Panc1 (cell line): ENCODE measurements around the gene OVOL1. TPM values are rescaled to one million over a fixed set of nuclear protein-coding genes. Genes with fewer than 3 reads are reported as not detected.

Source experiments
- ATAC-seq: fragments of 200-7000 bp; cut with Tn5 transposase; 2 replicates; pipeline ENCODE4 v1.9.1; 2020; ENCODE audit warnings: mild to moderate bottlenecking, moderate library complexity
- BruUV-seq: library from RNA; stranded (reverse); fragments of 400-500 nt; replicated peaks from 2 replicates; lab custom pipeline; 2021; lab: Mats Ljungman, UMichigan
- CTCF ChIA-PET: fragments of 300-600 bp; sonication (Branson Sonifier 250); formaldehyde crosslinking; loops from one replicate; lab custom pipeline; 2022; ENCODE audit warnings: antibody characterized with exemption; lab: Charles Lee
- POLR2A ChIA-PET: fragments of 300-600 bp; sonication (Branson Sonifier 250); formaldehyde crosslinking; loops from one replicate; lab custom pipeline; 2022; ENCODE audit warnings: antibody characterized with exemption; lab: Charles Lee
- DNase-seq: peaks from one replicate; pipeline ENCODE4 v3.0.0-alpha.2; 2010; ENCODE audit warnings: low read depth, low spot score
- H3K27ac ChIP-seq: 2 replicates; pipeline ENCODE4 v1.5.1; 2011; ENCODE audit warnings: mild to moderate bottlenecking, low read length, inconsistent platforms
- H3K27me3 ChIP-seq: fragments of 200-500 bp; sonication (Bioruptor generic); 2 replicates; pipeline ENCODE4 v1.6.0; 2014; ENCODE audit warnings: low read length, inconsistent platforms; ENCODE audit not compliant: control insufficient read depth, insufficient read depth
- H3K36me3 ChIP-seq: fragments of 200-500 bp; sonication (Bioruptor generic); 2 replicates; pipeline ENCODE4 v1.5.1; 2014; ENCODE audit warnings: inconsistent platforms, mild to moderate bottlenecking, low read length, moderate library complexity; ENCODE audit not compliant: control insufficient read depth, insufficient read depth
- H3K4me1 ChIP-seq: 2 replicates; pipeline ENCODE4 v1.5.1; 2011; ENCODE audit warnings: inconsistent platforms, mild to moderate bottlenecking, low read length, moderate library complexity; ENCODE audit not compliant: control insufficient read depth, insufficient read depth
- H3K4me3 ChIP-seq, 2 experiments: 2 replicates each; pipeline ENCODE4 v1.5.1; 2011 to 2012; ENCODE audit warnings: low read depth in 2 of 2, low read length in 2 of 2, mild to moderate bottlenecking in 2 of 2, inconsistent platforms in 1 of 2, moderate library complexity in 1 of 2
- H3K9me3 ChIP-seq: fragments of 200-500 bp; sonication (Bioruptor generic); 2 replicates; pipeline ENCODE4 v1.5.1; 2014; ENCODE audit warnings: low read depth, mild to moderate bottlenecking, inconsistent platforms, low read length, moderate library complexity; ENCODE audit not compliant: control insufficient read depth, insufficient read depth
- CTCF ChIP-seq: fragments of 450-650 bp; IDR thresholded peaks from 2 replicates; pipeline ENCODE4 v1.5.1; 2017; ENCODE audit warnings: mild to moderate bottlenecking
- POLR2AphosphoS5 ChIP-seq: IDR thresholded peaks from 2 replicates; pipeline ENCODE4 v1.6.1; 2012; ENCODE audit warnings: mild to moderate bottlenecking, low read depth, low read length, moderate library complexity
- REST ChIP-seq, 2 experiments: IDR thresholded peaks; 2 replicates each; pipeline ENCODE4 v1.6.1; 2011 to 2012; ENCODE audit warnings: low read depth in 2 of 2, control low read depth in 1 of 2, low read length in 1 of 2, mild to moderate bottlenecking in 1 of 2, moderate library complexity in 1 of 2; ENCODE audit not compliant: insufficient read depth in 1 of 2
- SIN3A ChIP-seq: IDR thresholded peaks from 2 replicates; pipeline ENCODE4 v1.6.1; 2012; ENCODE audit warnings: low read depth, mild to moderate bottlenecking, low read length, moderate library complexity, borderline replicate concordance; ENCODE audit not compliant: insufficient read depth
- TCF7L2 ChIP-seq: IDR thresholded peaks from 2 replicates; pipeline ENCODE4 v1.6.1; 2011; ENCODE audit warnings: mild to moderate bottlenecking, low read depth, low read length, inconsistent platforms
- in situ Hi-C: cut with HindIII; loops from 2 replicates; pipeline ENCODE4 v1.10.0; 2016; ENCODE audit warnings: low sequenced_read_pairs, low pct_unique_long_range_greater_than_20kb
- intact Hi-C: fragments of 100-400 bp; cut with micrococcal nuclease; formaldehyde crosslinking; loops from one replicate; pipeline ENCODE4 v1.10.0; 2022; ENCODE audit not compliant: unreplicated experiment
- total RNA-seq: library from RNA; stranded (reverse); gene quantifications from one replicate; pipeline ENCODE4 v1.2.1, GENCODE V29; 2021; ENCODE audit not compliant: unreplicated experiment

Gene OVOL1
- total RNA-seq, 1 experiment from 2014 or later = 0.23 TPM

GRCh38 chr11:65790902-65791650 lies 4.2 kb downstream of the OVOL1 start:
- DNase-seq = no peak
- no peak overlapping the region for H3K27ac ChIP-seq
- H3K27me3 ChIP-seq = peaks cover 6% of the 10 kb centered on the region; the same call in 1 of the 2 replicates
- H3K9me3 ChIP-seq = no peaks in the 10 kb centered on the region
- TF ChIP-seq SIN3A (no peak), TCF7L2 (no peak), CTCF (no peak), POLR2AphosphoS5 (no peak), REST (IDR thresholded peaks at IDR 0.05; ENCODE audit: insufficient read depth in 1 of 2, low read depth in 2 of 2, low read length in 1 of 2) (no peak)
- intact Hi-C loops (no loop called here), in situ Hi-C loops (no loop called here)
- no TSS peak for BruUV-seq
- ChIA-PET POLR2A (interaction anchor here (0.8 kb wide), 1 partner anchor 99 kb away, joined by 3 read pairs; no protein-coding TSS in a partner anchor), CTCF (interaction anchor here (1.3 to 1.5 kb wide), 2 partner anchors 11 to 12 kb away, joined by 5 to 9 read pairs; no protein-coding TSS in a partner anchor)
- no peak overlapping the region for H3K4me3 ChIP-seq
- H3K4me1 ChIP-seq = peaks cover 11% of the 10 kb centered on the region; the same call in 1 of the 2 replicates
- no peak for ATAC-seq
- H3K36me3 ChIP-seq = no peaks in the 10 kb centered on the region

GRCh38 chr11:65791719-65792213 lies 4.9 kb downstream of the OVOL1 start:
- intact Hi-C loops (no loop called here), in situ Hi-C loops (no loop called here)
- H3K4me3 ChIP-seq = no peak overlapping the region
- DNase-seq (no peak), ATAC-seq (no peak)
- peaks cover 11% of the 10 kb centered on the region; the same call in 1 of the 2 replicates for H3K4me1 ChIP-seq
- no peak overlapping the region for H3K27ac ChIP-seq
- ChIA-PET CTCF (interaction anchor here (0.6 to 1.3 kb wide), 2 partner anchors 12 to 77 kb away, joined by 3 to 5 read pairs; no protein-coding TSS in a partner anchor), POLR2A (no interaction called here)
- H3K9me3 ChIP-seq = no peaks in the 10 kb centered on the region
- no TSS peak for BruUV-seq
- no peak for TF ChIP-seq REST (IDR thresholded peaks at IDR 0.05; ENCODE audit: insufficient read depth in 1 of 2, low read depth in 2 of 2, low read length in 1 of 2)
- TF ChIP-seq TCF7L2 = no peak
- no peak for TF ChIP-seq CTCF
- TF ChIP-seq POLR2AphosphoS5 = no peak
- TF ChIP-seq SIN3A = no peak
- no peaks in the 10 kb centered on the region for H3K36me3 ChIP-seq
- H3K27me3 ChIP-seq = peaks cover 6% of the 10 kb centered on the region; the same call in 1 of the 2 replicates
